ENCODE data around the gene ECI2.

The ECI2 gene

GRCh38 chr6:4071330-4071729, 64.0 kb downstream of the ECI2 start:
- no peak for DNase-seq (ENCODE audit: low read depth)
- no peak overlapping the region for H3K4me3 ChIP-seq (ENCODE audit: low read depth, low read length)
- TF ChIP-seq, protein P1, sequence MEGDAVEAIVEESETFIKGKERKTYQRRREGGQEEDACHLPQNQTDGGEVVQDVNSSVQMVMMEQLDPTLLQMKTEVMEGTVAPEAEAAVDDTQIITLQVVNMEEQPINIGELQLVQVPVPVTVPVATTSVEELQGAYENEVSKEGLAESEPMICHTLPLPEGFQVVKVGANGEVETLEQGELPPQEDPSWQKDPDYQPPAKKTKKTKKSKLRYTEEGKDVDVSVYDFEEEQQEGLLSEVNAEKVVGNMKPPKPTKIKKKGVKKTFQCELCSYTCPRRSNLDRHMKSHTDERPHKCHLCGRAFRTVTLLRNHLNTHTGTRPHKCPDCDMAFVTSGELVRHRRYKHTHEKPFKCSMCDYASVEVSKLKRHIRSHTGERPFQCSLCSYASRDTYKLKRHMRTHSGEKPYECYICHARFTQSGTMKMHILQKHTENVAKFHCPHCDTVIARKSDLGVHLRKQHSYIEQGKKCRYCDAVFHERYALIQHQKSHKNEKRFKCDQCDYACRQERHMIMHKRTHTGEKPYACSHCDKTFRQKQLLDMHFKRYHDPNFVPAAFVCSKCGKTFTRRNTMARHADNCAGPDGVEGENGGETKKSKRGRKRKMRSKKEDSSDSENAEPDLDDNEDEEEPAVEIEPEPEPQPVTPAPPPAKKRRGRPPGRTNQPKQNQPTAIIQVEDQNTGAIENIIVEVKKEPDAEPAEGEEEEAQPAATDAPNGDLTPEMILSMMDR (conservative IDR thresholded peaks at IDR 0.05; ENCODE audit: low read depth, low read length) = no peak

- no peak overlapping the region for H3K4me3 ChIP-seq (ENCODE audit: low read depth, low read length)
- TF ChIP-seq, protein P1 (conservative IDR thresholded peaks at IDR 0.05; ENCODE audit: low read depth, low read length) = no peak
- no peak for DNase-seq (ENCODE audit: low read depth)
Measured at GRCh38 chr6:4069199-4069598, 66.2 kb downstream of the ECI2 start.

DNA sequence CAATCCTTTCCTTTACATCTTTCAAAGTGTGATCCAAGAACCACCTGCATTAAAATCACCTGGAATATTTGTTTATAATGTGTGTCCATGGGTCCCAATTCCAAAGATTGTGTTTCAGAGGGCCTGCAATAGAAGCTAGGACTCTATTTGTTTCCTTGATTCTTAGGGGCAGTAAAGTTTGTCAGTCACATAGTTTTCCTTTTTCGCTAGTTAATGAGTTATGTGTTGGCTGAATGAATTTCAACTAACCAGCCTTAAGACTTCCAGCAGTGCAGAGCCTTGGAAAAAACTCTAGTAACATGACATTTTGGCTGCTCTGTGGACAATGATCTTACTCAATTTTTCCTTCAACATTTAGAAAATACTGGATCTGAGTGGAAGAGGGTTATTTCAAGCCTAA, 67.7 kb downstream of the ECI2 start:
- TF ChIP-seq, protein P1 (conservative IDR thresholded peaks at IDR 0.05; ENCODE audit: low read depth, low read length) = no peak
- no peak for DNase-seq (ENCODE audit: low read depth)
- H3K4me3 ChIP-seq (ENCODE audit: low read depth, low read length) = no peak overlapping the region

DNA sequence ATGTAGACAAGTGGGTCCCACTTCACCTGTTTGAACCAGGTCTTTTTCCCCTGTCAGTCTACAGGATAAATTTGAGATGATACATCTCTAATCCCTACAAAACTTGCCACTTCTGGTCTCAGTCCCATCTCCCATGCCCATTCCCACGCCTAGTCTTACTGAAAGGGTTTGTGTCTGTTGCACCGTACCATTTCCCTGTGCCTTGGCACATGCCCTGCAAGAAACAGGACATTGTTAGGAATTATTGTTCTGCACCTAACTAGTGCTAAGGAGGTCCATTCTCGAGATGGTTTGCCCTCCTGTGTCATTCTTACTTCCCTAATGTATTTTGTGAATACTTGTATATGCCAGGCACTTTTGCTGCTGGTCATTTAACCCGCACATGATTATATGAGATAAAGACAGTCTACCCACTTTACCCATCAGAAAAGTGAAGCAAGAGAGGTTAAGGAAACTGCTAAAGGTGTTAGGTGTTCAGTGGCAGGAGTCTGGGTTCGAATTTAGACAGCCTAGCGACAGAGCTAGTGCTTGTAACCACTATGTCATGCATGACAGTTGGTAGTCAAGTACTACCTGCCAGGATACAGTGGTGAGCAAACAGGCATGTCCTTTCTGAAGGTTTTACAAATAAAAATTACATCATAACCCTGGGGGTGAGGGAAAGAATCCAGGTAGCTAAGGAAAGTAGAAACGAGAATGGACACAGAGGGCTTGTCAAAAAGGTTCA, 69.2 kb downstream of the ECI2 start:
- H3K4me3 ChIP-seq (ENCODE audit: low read depth, low read length) = no peak overlapping the region
- no peak for DNase-seq (ENCODE audit: low read depth)
- TF ChIP-seq, protein P1 (conservative IDR thresholded peaks at IDR 0.05; ENCODE audit: low read depth, low read length) = no peak

All from choroid plexus epithelial cell (primary cell).